H1 (cell line): ENCODE data around the gene SECISBP2L. TPM values are rescaled to one million over a fixed set of nuclear protein-coding genes. Genes with fewer than 3 reads are reported as not detected.

Experiments
- CTCF ChIA-PET: fragments of 300-600 bp; sonication (Branson Sonifier 250); formaldehyde crosslinking; loops from one replicate; lab custom pipeline; 2021; ENCODE audit not compliant: partially characterized antibody; lab: Charles Lee
- POLR2A ChIA-PET: fragments of 300-600 bp; sonication (Branson Sonifier 250); formaldehyde crosslinking; loops from one replicate; lab custom pipeline; 2021; ENCODE audit warnings: inconsistent platforms; ENCODE audit not compliant: partially characterized antibody; lab: Charles Lee
- DNase-seq, 2 experiments: peaks; one replicate each; pipeline versions ENCODE4 v3.0.0 to v3.0.0-alpha.2; 2010 to 2022; ENCODE audit warnings: low spot score in 2 of 2, low read depth in 1 of 2, mixed read lengths in 1 of 2
- FAIRE-seq: peaks from 2 replicates; lab custom pipeline; 2011; peaks lifted over from hg19 to GRCh38; lab: Jason Lieb, UNC
- H2AFZ ChIP-seq: 2 replicates; pipeline ENCODE4 v1.8.1; 2012; ENCODE audit warnings: low read length, inconsistent platforms
- H2AK5ac ChIP-seq: 2 replicates; pipeline ENCODE4 v1.6.1; 2013; ENCODE audit warnings: low read depth, low read length
- H2BK120ac ChIP-seq: replicated peaks from 2 replicates; pipeline ENCODE3; 2013; ENCODE audit warnings: low read depth, low read length, inconsistent platforms
- H2BK12ac ChIP-seq: 2 replicates; pipeline ENCODE4 v1.6.1; 2013; ENCODE audit warnings: low read depth, low read length
- H2BK15ac ChIP-seq: 2 replicates; pipeline ENCODE4 v1.6.1; 2013; ENCODE audit warnings: low read length
- H2BK20ac ChIP-seq: 2 replicates; pipeline ENCODE4 v1.6.1; 2013; ENCODE audit warnings: low read length
- H2BK5ac ChIP-seq: 2 replicates; pipeline ENCODE4 v1.6.1; 2013; ENCODE audit warnings: low read depth, low read length
- H3K14ac ChIP-seq: 2 replicates; pipeline ENCODE4 v1.6.1; 2013; ENCODE audit warnings: inconsistent platforms; ENCODE audit not compliant: insufficient read length
- H3K18ac ChIP-seq: 2 replicates; pipeline ENCODE4 v1.6.1; 2013; ENCODE audit warnings: low read length; ENCODE audit errors: extremely low read depth
- H3K23ac ChIP-seq: 2 replicates; pipeline ENCODE4 v1.6.1; 2013; ENCODE audit warnings: inconsistent platforms; ENCODE audit not compliant: insufficient read length
- H3K23me2 ChIP-seq: 2 replicates; pipeline ENCODE4 v1.6.1; 2013; ENCODE audit warnings: low read depth, low read length
- H3K27ac ChIP-seq: 2 replicates; pipeline ENCODE4 v1.6.1; 2011; ENCODE audit warnings: low read depth, low read length, inconsistent platforms
- H3K27me3 ChIP-seq, 4 experiments: replicated peaks in 1 of 4; 1 replicate in 1 of 4; 2 replicates in 3 of 4; pipeline versions ENCODE4 v1.6.1 to v1.8.1; 2011 to 2013; ENCODE audit warnings: low read length in 3 of 4, mild to moderate bottlenecking in 3 of 4, inconsistent platforms in 2 of 4, mixed read lengths in 2 of 4, moderate library complexity in 1 of 4; ENCODE audit not compliant: control insufficient read depth in 3 of 4, insufficient read depth in 3 of 4; ENCODE audit errors: extremely low read depth in 1 of 4
- H3K36me3 ChIP-seq, 4 experiments: 2 replicates each; pipeline versions ENCODE4 v1.6.1 to v1.8.1; 2011 to 2013; ENCODE audit warnings: mild to moderate bottlenecking in 4 of 4, low read length in 3 of 4, moderate library complexity in 2 of 4, control low read depth in 1 of 4, inconsistent platforms in 1 of 4; ENCODE audit not compliant: insufficient read depth in 4 of 4, control insufficient read depth in 2 of 4
- H3K4ac ChIP-seq: replicated peaks from 2 replicates; pipeline ENCODE3; 2013; ENCODE audit warnings: low read length, low read depth, mixed read lengths, inconsistent platforms; ENCODE audit not compliant: insufficient read length
- H3K4me1 ChIP-seq, 4 experiments: replicated peaks in 1 of 4; 1 replicate in 1 of 4; 2 replicates in 3 of 4; pipeline versions ENCODE4 v1.6.1 to v1.8.1; 2011 to 2013; ENCODE audit warnings: low read length in 3 of 4, inconsistent platforms in 2 of 4, mixed read lengths in 1 of 4; ENCODE audit not compliant: insufficient read depth in 4 of 4, control insufficient read depth in 3 of 4
- H3K4me2 ChIP-seq, 2 experiments: 2 replicates each; pipeline versions ENCODE4 v1.6.1 to v1.8.1; 2011 to 2013; ENCODE audit warnings: low read depth in 2 of 2, low read length in 2 of 2, control low read depth in 1 of 2, inconsistent platforms in 1 of 2, mild to moderate bottlenecking in 1 of 2; ENCODE audit not compliant: insufficient read depth in 1 of 2
- H3K4me3 ChIP-seq, 4 experiments: fragments of 200-600, 300-600 bp in 1 of 4; sonication (generic), shearing (Covaris generic), sonication (Bioruptor Twin) in 1 of 4; 2 replicates each; pipeline versions ENCODE4 v1.5.1 to v1.8.1; 2011 to 2016; ENCODE audit warnings: low read length in 4 of 4, low read depth in 3 of 4, control low read depth in 2 of 4, inconsistent platforms in 2 of 4, mild to moderate bottlenecking in 2 of 4, mixed read lengths in 1 of 4, moderate library complexity in 1 of 4; ENCODE audit not compliant: insufficient read depth in 2 of 4; ENCODE audit errors: extremely low read depth in 1 of 4
- H3K56ac ChIP-seq: replicated peaks from 2 replicates; pipeline ENCODE3; 2013; ENCODE audit warnings: low read depth, mild to moderate bottlenecking, mixed read lengths, low read length, inconsistent platforms; ENCODE audit not compliant: insufficient read length
- H3K79me1 ChIP-seq: 2 replicates; pipeline ENCODE4 v1.6.1; 2013; ENCODE audit warnings: low read depth, low read length, control low read depth
- H3K79me2 ChIP-seq, 2 experiments: 2 replicates each; pipeline versions ENCODE4 v1.6.1 to v1.8.1; 2012 to 2013; ENCODE audit warnings: low read length in 2 of 2, mild to moderate bottlenecking in 2 of 2, inconsistent platforms in 1 of 2; ENCODE audit not compliant: insufficient read depth in 2 of 2, control insufficient read depth in 1 of 2
- H3K9ac ChIP-seq, 4 experiments: replicated peaks in 1 of 4; 1 replicate in 1 of 4; 2 replicates in 3 of 4; pipeline versions ENCODE4 v1.6.1 to v1.8.1; 2011 to 2013; ENCODE audit warnings: low read depth in 3 of 4, low read length in 3 of 4, control low read depth in 2 of 4, mild to moderate bottlenecking in 2 of 4, moderate library complexity in 2 of 4, inconsistent platforms in 1 of 4; ENCODE audit errors: extremely low read depth in 1 of 4
- H3K9me3 ChIP-seq, 2 experiments: 2 replicates each; pipeline versions ENCODE4 v1.6.1 to v1.8.1; 2012 to 2013; ENCODE audit warnings: mild to moderate bottlenecking in 2 of 2, moderate library complexity in 2 of 2, control low read depth in 1 of 2, inconsistent platforms in 1 of 2, low read depth in 1 of 2, low read length in 1 of 2, mixed read lengths in 1 of 2; ENCODE audit not compliant: insufficient read depth in 2 of 2
- H4K20me1 ChIP-seq, 2 experiments: replicated peaks in 1 of 2; 2 replicates each; pipeline versions ENCODE3 to v1.8.1; 2011 to 2013; ENCODE audit warnings: inconsistent platforms in 2 of 2, low read length in 2 of 2, mild to moderate bottlenecking in 1 of 2; ENCODE audit not compliant: insufficient read depth in 2 of 2, control insufficient read depth in 1 of 2
- H4K5ac ChIP-seq: 2 replicates; pipeline ENCODE4 v1.6.1; 2013; ENCODE audit warnings: low read length, low read depth, mixed read lengths, inconsistent platforms; ENCODE audit not compliant: insufficient read length
- H4K8ac ChIP-seq: 2 replicates; pipeline ENCODE4 v1.8.0; 2013; ENCODE audit warnings: mild to moderate bottlenecking, moderate library complexity, low read length, inconsistent platforms; ENCODE audit not compliant: insufficient read depth; ENCODE audit errors: extremely low read depth
- H4K91ac ChIP-seq: replicated peaks from 2 replicates; pipeline ENCODE3; 2013; ENCODE audit warnings: low read length, mixed read lengths, inconsistent platforms; ENCODE audit not compliant: insufficient read length
- ATF2 ChIP-seq: IDR thresholded peaks from 2 replicates; pipeline ENCODE4 v1.6.1; 2012; ENCODE audit warnings: low read length, inconsistent platforms
- ATF3 ChIP-seq: IDR thresholded peaks from 2 replicates; pipeline ENCODE4 v1.6.1; 2011; ENCODE audit warnings: low read depth, mild to moderate bottlenecking, low read length; ENCODE audit not compliant: insufficient read depth
- CREB1 ChIP-seq: IDR thresholded peaks from 2 replicates; pipeline ENCODE4 v1.6.1; 2012; ENCODE audit warnings: inconsistent platforms
- E2F6 ChIP-seq: IDR thresholded peaks from 2 replicates; pipeline ENCODE4 v1.6.1; 2012; ENCODE audit warnings: inconsistent platforms
- SUZ12 ChIP-seq: fragments of 200-600 bp; sonication (generic); IDR thresholded peaks from 2 replicates; pipeline ENCODE4 v1.6.1; 2012; ENCODE audit warnings: mild to moderate bottlenecking, inconsistent platforms, low read length, moderate library complexity, mixed read lengths
- WGBS, 2 experiments: shearing (Covaris generic) in 1 of 2; methylation state at CpG; one replicate each; pipeline versions ENCODE4 v1.1.6 to v1.1.7; 2013 to 2015; ENCODE audit warnings: low lambda C conversion rate in 2 of 2, mixed read lengths in 2 of 2, inconsistent platforms in 1 of 2, low coverage in 1 of 2, missing lambda C conversion rate in 1 of 2; ENCODE audit not compliant: insufficient replicate concordance in 2 of 2, insufficient coverage in 1 of 2, insufficient read length in 1 of 2; ENCODE audit errors: extremely low coverage in 1 of 2, missing lambda C conversion rate in 1 of 2; 5-methylcytosine and 5-hydroxymethylcytosine counted together
- polyA plus RNA-seq, 7 experiments: library from polyadenylated mRNA; depleted of rRNA in 3 of 7; stranded (reverse) in 5 of 7; unstranded in 2 of 7; fragments of >200 nt in 5 of 7; fragments of 200-250 nt in 2 of 7; gene quantifications; 1 replicate in 5 of 7; 2 replicates in 1 of 7; 4 replicates in 1 of 7; pipeline versions ENCODE4 v1.2.1 to v1.2.3, GENCODE V29; 2011 to 2013; ENCODE audit warnings: missing spikeins in 2 of 7, mixed read lengths in 2 of 7
- total RNA-seq: library from RNA; stranded (reverse); fragmentation: NEBNext Ultra II Directional; extraction: Animal tissue kit (Norgen Biotek cat#: 25700); gene quantifications from 2 replicates; pipeline ENCODE4 v1.2.1, GENCODE V29; 2021
- TF ChIP-seq, protein P1 (sequence below): IDR thresholded peaks from 2 replicates; pipeline ENCODE4 v1.6.1; 2011; ENCODE audit warnings: low read length, improper control_type of control experiment

The SECISBP2L gene
- total and polyA plus RNA-seq, 2 of the 8 experiments (the other 6 are each of a cell fraction or from before 2014, with no cell fraction given), result 7.6 to 22.8 TPM

DNA sequence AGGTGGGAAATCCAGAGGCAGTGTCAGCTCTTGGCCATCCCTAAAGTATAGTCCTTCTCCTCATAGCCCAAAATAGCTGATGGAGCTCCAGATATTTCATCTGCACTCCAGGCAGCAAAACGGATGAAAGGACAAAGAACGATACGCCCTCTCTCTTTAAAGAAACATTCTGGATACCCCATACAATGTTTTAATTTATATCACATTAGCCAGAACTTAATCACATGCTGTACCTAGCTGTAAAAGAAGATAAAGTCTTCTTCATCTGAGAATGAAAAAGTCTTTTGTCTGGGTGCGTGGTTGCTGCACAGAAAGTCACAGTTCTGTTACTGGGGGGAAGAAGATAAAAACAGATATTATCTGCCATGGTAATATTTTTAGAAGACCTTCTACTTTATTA, 78.2 kb downstream of the SECISBP2L start:
- no peak overlapping the region for H3K4ac ChIP-seq
- no peak overlapping the region for H3K27ac ChIP-seq
- FAIRE-seq (no peak), DNase-seq (no peak)
- CTCF ChIA-PET, result interaction anchor here (6.2 kb wide), 1 partner anchor 107 kb away, joined by 59 read pairs; no protein-coding TSS in a partner anchor
- H2AFZ ChIP-seq, result no peak overlapping the region
- H3K79me2 ChIP-seq, result no peaks in the 10 kb centered on the region
- H3K56ac ChIP-seq, result no peak overlapping the region
- H3K4me3 ChIP-seq, result no peak overlapping the region
- no peaks in the 10 kb centered on the region for H4K20me1 ChIP-seq
- no peaks in the 10 kb centered on the region for H3K36me3 ChIP-seq
- no peak overlapping the region for H2BK12ac ChIP-seq
- peaks cover 0 to 5% (median 1%) of the 10 kb centered on the region in 4 experiments; a peak in 2 of 7 replicates for H3K4me1 ChIP-seq
- no peak overlapping the region for H3K18ac ChIP-seq
- H3K23ac ChIP-seq, result no peak overlapping the region
- no peak overlapping the region for H4K91ac ChIP-seq
- no peak overlapping the region for H2AK5ac ChIP-seq
- no peak overlapping the region for H4K8ac ChIP-seq
- no peak overlapping the region for H2BK15ac ChIP-seq
- no peak overlapping the region for H2BK5ac ChIP-seq
- no peak overlapping the region for H3K4me2 ChIP-seq
- no peak overlapping the region for H3K14ac ChIP-seq
- 89% methylated on average over 4 of the region's 4 CpGs; no CpG with 5 or more reads in 1 of the 2 experiments for WGBS, 2 experiments
- peaks cover under 1% of the 10 kb centered on the region; the same call in 1 of the 2 replicates for H3K23me2 ChIP-seq
- no peaks in the 10 kb centered on the region for H3K79me1 ChIP-seq
- H3K9ac ChIP-seq, result no peak overlapping the region
- POLR2A ChIA-PET, result no interaction called here
- no peak overlapping the region for H2BK20ac ChIP-seq
- no peak overlapping the region for H2BK120ac ChIP-seq
- H4K5ac ChIP-seq, result no peak overlapping the region
- no peaks in the 10 kb centered on the region for H3K9me3 ChIP-seq
- H3K27me3 ChIP-seq, result peaks cover 0 to 3% (median 2%) of the 10 kb centered on the region in 4 experiments; a peak in 5 of 7 replicates
- TF ChIP-seq SUZ12 (no peak), E2F6 (no peak), ATF3 (no peak), ATF2 (no peak), CREB1 (no peak)
- TF ChIP-seq, protein P1, sequence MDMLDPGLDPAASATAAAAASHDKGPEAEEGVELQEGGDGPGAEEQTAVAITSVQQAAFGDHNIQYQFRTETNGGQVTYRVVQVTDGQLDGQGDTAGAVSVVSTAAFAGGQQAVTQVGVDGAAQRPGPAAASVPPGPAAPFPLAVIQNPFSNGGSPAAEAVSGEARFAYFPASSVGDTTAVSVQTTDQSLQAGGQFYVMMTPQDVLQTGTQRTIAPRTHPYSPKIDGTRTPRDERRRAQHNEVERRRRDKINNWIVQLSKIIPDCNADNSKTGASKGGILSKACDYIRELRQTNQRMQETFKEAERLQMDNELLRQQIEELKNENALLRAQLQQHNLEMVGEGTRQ, result no peak
